NT2/D1 (cell line): ENCODE measurements around the gene PSG2.

Source experiments
- SUZ12 ChIP-seq: IDR thresholded peaks from 2 replicates; pipeline ENCODE4 v1.6.1; 2011; ENCODE audit not compliant: insufficient read length, insufficient read depth; ENCODE audit errors: extremely low read depth
- YY1 ChIP-seq: IDR thresholded peaks from 2 replicates; pipeline ENCODE4 v1.6.1; 2011; ENCODE audit not compliant: insufficient read length, insufficient read depth
- ZNF274 ChIP-seq: IDR thresholded peaks from 2 replicates; pipeline ENCODE4 v1.6.1; 2011; ENCODE audit warnings: mild to moderate bottlenecking, low read depth, low read length

DNA sequence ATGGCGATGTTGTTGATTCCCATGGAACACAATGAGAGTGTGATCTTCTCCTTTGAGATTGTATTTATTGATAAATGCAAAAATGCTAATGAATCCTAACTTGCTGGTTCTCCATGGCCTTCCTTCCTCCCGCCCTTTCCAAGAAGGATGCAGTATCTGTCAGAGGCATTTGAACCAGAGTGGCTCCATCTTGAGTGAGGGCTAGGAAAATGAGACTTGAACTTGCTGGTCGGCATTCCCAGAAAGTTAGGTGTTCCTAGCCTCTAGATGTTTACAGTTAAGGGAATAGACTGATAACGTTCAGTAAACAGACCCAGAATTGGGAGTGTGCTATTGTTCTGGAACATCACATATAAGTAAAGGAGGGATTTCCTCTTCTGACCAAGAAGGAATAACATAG lies 44.2 kb upstream of the PSG2 start:
- TF ChIP-seq ZNF274 = no peak
- no peak for TF ChIP-seq YY1
- TF ChIP-seq SUZ12 = no peak
